Measurements from ENCODE around the gene INAFM2.

The INAFM2 gene

DNA sequence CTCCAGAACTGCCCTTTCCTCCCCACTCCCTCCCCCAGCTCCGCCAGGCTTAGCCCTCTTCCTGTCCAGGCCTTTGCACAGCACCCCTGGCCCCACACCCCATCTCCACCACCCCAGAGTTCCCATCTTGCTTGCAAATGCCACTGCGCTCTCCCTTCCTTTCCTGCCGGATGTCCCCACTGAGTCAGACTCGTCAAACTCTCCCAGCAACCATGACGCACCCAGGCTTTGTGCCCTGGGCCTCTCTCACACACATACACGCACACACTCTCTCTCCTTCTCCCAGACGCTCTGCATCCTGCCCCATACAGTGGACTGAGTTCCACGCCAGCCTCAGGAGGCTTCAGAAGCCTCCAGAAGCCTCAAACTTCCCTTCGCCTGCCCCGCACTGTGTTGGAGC lies 20.0 kb downstream of the INAFM2 start:
- DNase-seq (ENCODE audit: low read depth in 2 of 2) = no peak

DNA sequence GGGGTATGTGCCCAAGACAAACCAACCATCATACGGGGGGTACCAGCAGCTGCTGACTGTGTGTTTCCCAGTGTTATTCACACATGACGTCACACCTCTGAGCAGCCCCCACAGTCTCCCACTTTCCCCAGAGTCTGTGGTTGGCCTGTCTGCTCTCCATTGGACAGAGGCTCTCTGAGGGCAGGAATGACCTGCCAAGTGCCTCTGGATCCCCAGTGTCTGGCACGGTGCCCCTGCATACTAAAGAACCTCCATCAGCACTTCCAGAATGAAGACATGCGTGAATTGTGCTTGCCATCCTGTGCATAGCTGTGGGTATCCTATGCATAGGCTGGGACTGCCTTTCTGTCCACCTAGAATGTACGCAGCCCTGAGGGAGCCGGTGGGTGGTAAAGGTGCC lies 20.7 kb downstream of the INAFM2 start:
- no peak for DNase-seq (ENCODE audit: low read depth in 2 of 2)

DNA sequence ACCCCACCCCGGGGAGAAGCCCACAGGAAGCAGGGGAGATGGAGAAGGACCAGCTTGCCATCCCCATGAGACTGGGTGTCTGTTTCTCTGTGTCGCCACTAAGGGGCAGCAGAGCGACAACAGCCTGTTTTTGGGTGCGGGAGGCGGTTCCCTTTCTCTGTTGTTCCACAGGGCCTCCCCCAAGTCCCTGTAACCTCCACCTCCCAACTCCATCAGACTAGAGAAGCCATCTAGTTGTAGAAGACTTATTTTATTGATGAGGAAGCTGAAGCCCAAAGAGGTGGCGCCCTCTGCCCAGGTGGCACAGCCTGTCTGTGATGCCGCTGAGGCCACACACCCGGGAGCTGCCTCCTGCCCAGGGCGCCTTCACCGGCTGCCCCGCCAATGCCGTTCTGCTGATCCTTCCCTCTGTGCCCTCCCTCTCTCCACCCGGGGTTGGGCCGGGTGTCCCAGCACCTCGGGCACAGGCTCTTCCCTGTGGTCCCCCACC lies 21.2 kb downstream of the INAFM2 start:
- peak; percentile 49 to 51 for DNase-seq (ENCODE audit: low read depth in 2 of 2)

DNA sequence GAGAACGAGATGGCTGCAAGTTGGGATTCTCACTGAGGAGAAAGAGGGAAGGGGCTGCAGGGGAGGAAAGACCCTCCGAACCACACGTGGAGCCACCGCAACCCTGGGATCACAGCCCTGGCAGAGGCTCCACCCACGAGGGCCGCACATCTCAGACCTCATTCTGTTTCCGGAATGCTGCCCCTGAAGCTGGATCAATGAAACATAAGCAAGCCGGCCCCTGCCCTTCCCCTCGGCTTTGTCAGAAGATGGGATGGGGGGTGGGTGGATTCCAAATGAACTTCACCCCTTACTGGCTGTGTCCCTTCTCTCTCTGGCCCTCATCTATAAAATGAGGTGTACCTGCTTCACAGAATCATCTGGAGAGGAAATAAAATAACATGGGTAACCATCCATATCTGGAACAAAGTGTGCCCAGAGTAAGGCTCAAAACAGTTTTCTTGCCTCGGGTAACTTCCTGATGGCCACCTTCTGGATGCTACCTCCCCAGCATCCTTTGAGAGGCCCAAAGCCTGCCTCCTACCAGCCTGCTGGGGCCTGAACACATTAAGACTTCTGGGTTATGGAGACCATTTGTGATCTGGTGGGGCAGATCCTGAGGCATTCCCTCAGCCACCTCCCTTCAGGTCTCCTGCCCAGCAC lies 21.9 kb downstream of the INAFM2 start:
- DNase-seq (ENCODE audit: low read depth in 2 of 2) = no peak

DNA sequence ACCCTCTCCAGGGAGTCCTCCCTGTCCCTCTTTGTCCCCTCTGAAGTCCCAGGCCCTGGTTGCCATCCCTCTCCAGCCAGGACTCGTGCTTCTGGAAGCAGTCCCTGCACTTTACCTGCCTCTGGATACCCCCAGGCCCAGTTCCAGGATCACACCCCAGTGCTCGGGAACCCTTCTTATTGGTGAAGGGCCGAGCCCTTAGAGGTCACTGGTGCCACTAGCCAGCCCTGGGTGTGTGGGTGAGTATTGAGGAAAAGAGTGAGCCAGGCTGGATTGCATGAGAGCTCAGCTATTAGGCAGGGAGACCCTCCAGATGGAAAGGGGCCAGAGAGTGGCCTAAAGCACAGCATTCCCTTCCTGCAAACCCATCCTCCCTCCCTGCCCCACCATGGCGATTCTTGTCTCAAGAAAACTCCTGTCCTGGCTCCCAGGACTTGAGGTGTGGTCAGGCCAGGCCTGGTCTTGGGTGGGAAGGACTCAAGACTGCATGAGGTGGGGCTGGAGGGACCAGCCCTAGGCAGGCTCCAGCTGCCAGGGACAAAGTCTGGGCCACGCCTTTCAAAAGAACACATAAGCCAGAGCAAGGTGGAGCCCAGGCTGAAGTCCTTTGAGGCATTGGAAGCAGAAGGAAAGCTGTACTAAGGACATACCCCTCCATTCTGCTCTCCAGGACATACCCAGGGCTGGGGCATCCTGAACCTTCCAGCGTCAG lies 22.5 kb downstream of the INAFM2 start:
- DNase-seq (ENCODE audit: low read depth in 2 of 2) = no peak

DNA sequence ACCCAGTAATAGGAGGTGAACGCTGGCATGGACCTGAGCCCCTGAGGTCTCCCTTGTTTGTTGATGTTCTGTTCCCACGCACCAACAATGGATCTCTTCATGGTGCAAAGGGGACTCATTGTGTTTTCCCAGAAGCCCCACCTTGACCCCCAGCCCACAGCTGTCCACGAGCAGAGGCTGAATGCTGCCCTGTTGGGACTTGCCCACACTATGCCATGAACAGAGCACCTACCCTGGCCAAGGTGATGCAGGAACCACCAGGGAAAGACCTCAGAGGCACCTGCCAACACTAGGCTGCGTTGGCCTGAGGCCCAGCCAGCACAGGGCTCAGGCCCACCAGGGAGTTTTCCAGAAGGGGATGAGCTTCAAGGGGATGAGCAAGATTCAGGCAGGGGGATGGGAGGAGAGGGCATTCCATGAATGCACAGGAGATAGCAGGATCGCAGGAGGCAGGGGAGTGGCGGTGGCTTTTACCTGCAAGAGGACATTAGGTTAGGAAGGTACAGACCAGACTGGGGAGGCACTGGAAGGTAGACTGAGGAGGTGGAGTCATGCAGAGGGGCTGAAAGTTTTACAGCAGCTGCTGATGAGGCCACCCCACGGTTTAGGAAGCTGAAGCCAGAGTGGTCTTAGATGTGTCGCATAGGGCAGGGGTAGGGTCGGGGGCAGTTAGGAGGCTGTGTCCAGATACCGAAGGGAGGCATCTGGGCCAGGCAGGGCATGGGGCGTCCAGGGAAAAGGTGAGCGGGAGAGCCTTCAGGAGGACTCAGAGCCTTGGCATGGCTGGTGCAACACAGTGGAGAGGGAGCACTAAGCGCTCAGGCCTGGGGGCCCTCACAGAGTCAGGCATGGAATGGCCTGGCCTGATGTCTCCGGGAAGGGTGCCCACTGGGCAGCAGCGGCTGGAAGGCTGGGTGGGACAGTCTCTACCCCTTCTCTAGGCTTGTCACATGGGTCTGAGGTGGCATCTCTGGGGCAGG lies 23.4 kb downstream of the INAFM2 start:
- no peak for DNase-seq (ENCODE audit: low read depth in 2 of 2)

DNA sequence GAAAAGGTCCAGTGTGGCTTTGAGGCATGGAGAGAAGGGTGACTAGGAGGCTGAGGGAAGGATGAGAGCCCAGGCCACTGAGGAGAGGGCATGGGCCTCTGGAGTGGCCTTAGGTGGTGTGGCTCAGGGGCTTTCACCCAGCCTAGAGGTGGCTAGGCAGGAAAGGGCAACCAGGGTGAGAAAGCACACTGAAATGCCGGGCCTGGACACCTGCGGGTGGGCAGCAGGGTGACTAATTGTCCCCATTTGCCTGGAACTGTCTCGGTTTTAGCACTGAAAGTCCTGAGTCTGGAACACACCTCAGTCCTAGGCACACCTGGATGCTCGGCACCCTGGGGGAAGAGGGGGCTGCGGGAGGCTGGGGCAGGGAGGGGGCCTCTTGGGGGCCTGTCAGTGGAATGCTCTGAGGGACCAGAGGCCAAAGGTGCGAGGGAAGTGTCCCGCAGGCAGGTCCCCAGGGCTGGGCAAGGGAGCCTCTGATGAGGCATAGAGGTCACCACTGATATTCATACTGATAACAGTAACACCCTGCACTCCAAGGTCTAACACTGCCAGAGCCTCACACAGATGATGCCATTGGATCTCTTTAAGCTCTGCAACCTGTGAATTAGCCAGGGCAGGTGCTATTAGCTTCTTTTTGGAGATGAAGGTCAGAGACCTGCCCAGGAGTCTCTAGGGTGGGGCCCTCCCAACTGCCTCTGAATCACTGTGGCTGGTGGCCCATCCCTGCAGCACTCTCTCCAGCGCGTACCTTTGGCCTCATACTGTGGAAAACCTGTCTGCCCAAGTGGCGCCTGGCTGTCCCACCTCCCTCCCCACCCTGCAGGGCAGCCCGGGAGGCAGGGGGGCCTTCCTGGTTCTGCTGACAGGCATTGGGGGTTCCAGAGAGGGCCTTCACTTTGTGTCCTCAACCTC lies 24.3 kb downstream of the INAFM2 start:
- no peak for DNase-seq (ENCODE audit: low read depth in 2 of 2)

DNA sequence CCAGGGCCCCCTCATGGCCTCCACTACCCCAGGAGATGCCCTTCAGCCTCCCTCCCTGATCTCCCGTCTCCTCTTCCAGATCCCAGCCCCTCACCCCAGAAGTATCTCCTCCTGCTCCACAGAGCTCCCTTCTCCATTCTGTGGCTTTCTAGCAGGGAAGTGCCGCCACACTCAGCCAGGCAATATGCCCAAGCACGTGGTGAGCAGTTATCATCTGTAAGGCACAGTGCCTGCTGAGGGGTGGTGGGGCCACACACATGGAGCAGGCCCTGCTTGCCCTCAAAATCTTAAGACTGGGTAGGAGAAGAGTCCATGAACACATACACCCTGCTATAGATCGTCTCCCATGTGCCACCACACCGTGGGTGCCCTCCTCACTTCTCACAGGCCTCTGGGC lies 25.0 kb downstream of the INAFM2 start:
- DNase-seq (ENCODE audit: low read depth in 2 of 2) = no peak

DNA sequence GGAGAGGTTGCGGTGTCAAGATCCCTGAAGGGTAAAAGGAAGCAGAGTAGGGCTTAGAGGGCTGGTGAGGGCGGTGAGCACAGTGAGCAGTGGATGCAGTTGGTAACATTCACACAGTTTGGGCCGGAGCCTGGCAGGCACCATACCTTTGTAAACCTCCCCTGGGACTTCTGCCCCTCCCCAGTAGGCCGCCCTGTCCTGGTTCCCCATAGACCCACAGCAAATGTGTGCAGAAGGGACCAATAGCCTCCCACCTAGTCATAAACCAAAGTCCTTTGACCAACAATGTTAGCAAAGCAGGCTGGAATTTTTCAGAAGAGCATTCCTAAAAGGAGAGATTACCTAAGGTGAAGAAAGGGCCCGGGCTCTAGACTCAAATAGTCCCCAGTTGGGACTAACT lies 25.7 kb downstream of the INAFM2 start:
- no peak for DNase-seq (ENCODE audit: low read depth in 2 of 2)

DNA sequence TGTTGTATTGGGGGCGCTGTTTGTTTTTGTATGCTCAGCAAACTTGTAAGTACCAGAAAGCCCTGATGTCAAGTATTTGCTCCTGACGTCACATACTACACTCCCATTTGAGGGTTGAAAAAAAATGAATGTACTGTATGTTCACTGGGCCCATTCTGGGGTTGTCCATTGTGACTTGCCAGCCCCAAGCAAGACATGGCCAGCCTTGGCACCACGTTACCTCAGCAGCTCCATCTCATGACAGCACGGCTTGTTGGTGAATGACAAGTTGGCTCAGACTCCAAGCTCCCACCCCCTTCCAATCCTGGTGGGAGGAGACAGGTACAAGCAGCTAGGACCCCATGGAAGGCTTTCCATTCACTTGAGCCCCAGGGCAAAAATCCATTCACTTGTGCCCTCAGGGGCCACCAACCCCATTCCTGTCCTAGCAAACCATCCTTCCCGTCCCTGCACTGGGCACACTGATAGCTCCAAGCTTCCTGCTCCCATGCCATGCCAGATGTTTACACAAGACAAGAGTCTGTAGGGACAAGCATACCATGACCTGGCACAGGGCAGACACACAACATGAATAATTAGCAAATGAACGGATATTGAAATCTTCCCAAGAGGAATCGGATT lies 28.9 kb downstream of the INAFM2 start:
- no peak for DNase-seq (ENCODE audit: low read depth in 2 of 2)

DNA sequence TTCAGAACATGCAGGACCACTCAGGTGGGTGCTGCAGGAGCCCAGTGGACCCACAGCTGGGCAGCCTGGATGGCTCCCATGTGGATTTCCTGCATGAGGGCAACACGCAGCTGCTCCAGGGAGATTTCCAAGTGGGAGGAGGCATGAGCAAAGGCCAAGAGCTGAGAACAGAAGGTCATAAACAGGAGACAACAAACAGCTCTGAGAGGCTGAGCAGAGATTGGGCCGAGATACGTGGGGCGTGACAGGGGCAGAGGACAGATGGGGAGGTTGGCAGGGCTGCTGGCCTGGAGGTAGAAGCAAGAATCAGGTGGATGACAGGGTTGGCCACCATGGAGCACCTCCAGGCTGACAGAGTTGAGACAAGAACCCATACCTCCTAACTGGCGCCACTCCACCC lies 30.2 kb downstream of the INAFM2 start:
- no peak for DNase-seq (ENCODE audit: low read depth in 2 of 2)

DNA sequence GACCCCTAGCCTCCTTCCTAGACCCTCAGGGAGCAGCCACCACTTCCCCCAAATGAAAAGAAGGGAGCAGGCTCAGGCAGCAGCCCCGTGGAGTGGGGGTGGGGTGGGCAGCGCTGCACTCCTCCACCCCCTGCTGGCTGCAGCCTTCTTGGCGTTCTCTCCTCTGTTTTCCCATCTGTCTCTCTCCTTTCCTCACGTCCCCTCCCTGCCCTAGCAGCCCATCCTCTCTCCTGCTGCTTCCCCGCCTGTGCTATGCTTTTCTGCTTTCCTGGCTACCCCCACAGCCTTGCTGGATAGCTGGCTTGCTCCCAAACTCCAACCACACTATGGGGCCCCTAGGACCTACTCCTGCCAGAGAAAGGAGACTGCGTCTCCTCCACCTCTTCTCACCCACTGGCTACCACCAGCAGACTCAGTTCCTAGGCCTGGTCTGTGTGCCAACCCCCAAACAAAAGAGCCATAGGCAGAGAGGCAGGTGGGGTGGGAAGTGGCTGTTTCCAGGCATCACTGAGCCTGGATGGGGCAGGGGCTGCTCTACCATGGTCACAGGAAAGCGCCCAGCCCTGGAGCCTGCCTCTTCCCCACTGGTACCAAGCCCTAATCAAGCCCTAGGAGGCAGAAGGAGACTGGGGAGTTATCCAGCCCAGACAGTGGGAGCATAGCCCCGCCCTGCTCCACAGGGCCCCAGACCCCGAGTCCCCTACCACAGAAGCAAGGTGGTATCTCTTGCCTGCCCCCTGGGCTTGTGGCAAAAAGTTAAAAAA lies 31.1 kb downstream of the INAFM2 start:
- DNase-seq (ENCODE audit: low read depth in 2 of 2) = no peak

DNA sequence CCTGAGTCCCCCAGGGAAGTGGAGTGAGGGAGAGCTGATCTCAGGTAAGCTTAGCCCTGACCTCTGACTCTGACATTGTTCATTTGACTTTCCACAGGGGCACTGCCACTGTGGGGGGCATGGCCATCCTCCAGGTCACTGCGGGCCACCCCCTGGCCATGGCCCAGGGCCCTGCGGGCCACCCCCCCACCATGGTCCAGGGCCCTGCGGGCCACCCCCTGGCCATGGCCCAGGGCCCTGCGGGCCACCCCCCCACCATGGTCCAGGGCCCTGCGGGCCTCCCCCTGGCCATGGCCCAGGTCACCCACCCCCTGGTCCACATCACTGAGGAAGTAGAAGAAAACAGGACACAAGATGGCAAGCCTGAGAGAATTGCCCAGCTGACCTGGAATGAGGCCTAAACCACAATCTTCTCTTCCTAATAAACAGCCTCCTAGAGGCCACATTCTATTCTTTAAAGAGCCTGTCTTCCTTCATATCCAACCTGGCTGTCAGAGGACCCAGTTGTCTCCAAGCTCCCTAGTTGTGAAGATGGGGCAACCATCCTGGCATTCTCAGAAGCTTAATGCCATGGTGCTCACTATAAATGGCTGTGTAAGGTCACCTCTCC lies 32.6 kb downstream of the INAFM2 start:
- DNase-seq (ENCODE audit: low read depth in 2 of 2) = no peak

DNA sequence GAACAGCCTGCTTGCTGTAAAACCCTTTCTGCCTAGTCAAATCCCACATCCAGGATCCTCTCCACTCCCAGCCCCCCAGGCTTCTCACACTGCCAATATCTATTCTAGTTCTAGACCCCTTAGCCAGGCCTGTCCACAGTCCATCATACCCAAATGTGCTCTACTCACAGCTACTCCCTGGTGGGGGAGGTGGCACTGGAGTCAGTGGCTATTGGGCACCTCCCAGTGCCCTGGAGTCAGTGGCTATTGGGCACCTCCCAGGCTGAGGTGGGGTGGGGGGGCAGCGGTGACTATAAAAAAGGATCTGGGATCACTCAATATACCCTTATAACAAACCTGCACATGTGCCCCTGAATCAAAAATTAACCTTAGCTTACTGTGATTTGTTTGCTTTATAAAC lies 33.8 kb downstream of the INAFM2 start:
- no peak for DNase-seq (ENCODE audit: low read depth in 2 of 2)

DNA sequence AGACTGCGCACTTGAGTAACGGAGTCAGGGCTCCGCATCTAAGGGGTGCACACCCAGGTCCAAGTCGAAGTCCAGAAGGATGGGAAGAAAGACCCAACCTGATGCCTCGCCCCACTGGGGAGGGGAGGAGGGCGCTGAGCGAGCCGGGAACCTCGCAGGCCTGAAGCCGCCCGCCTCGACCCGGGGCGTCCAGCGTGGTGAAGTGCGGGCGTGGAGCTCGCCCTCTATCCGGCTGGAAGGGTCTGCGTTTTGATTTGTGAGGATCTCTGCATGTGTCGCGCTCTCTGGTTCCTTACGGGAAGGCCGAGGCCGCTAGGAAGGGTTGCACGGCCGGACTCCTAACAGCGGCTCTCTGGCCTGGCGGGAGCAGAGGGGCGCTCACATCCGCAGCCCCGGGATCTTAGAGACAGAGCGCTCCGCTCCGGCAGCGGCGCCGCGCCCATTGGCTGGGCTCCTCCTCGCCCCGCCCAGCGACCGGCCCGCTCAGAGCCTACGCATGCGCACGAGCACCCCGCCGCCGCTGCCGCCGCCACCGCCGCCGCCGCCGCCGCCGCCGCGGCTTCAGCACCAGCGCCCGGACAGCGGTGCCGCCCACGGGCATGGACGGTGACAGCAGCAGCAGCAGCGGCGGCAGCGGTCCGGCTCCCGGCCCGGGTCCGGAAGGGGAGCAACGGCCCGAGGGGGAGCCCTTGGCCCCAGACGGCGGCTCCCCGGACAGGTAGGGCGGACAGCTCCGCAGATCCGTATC lies 34.4 kb downstream of the INAFM2 start, which contains the start of gene DISP2:
TSS of gene DISP2 (plus strand) at position 497 of the 748 bp plus-strand sequence. CDS start at position 600, 103 bp downstream.
- DNase-seq (ENCODE audit: low read depth in 2 of 2) = peak; percentile 80 to 83

DNA sequence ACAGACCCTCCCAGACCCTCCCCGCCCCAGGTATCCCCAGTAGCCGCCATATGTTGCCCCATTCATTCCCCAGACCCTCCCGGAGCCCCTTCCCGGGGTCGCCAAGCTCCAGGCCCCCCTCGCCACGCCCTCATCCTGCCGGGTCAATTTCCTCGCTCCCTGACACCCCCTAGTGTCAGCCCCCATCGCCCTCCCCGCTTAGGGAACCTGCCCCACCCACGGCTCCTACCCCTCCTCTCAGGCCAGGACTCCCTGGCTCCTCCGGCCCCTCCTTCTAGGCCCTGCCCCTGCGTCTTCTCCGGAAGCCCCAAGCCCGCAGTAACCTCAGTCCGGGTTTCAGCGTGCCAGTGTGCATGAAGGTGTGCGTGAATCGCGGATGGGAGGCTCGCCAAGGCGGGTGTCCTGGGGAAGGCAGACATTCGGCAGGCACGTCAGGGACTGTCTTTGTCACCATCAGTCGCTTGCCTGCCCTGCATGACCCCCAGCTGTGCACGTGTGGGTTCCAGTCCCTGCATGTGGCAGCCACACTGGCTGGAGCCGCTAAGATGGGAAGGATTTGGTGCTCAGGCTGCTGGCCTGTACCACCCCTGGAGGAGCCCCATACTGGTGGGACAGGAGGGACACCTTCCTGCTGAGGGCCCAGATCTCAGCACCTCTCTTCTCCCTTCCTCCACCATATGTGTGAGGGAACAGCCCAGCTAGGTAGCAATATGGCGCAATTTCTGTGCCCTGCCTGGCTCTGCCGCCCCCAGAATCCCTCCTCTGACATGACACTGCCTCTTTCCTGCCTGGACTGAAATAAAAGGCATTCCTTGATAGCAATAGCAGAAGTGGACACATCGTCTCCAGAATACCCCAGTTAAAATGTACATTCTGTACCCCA lies 35.2 kb downstream of the INAFM2 start:
- peak in 1 of 2 donors; percentile 25 for DNase-seq (ENCODE audit: low read depth in 2 of 2)

DNA sequence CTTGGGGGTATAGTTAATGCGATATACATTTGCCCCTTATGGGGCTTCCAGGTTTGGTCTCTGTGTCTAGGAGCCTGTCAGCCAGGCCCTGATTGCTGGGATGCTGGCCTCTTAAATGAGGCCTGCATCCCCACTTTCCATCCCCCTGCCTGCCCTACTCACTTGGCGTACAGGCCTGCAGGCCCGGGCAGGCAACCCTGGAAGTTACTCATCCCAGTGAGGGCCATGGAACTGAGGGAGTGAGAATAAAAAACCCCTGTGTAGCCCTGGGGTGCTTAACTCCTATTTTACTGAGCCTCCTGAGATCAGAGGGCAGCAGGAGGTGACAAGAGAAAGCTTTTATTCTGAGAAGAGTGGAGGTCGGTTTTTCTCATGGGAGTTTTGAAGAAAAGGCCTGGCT lies 36.5 kb downstream of the INAFM2 start:
- no peak for DNase-seq (ENCODE audit: low read depth in 2 of 2)

DNA sequence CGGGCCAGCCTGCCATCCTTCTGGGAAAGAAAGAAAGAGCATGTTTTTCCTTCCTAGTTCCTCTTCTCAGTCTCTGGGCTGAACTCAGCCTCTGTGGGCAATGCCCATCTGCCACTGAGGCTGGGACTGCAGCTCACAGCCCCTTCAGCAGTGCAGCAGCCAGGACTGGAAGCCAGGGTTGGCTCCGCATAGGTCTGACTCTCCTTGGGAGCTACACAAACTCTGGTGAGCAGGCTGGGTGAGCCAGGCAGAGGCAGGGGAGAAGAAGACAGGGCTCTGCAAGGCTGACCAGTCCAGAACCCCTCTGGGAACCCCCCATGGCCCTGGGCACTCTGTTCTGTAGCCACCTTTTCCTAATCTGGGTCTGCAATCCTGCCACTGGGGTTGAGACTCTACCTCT lies 38.1 kb downstream of the INAFM2 start:
- DNase-seq (ENCODE audit: low read depth in 2 of 2) = no peak

Measured in stimulated activated CD8-positive, alpha-beta memory T cell treated with anti-CD3 and anti-CD28 coated beads, Interleukin-2, amount 100 ng/mL, for 48 hours (primary cell).